PC-9 (cell line): ENCODE measurements around the gene PTPRR. TPM values are rescaled to one million over a fixed set of nuclear protein-coding genes. Genes with fewer than 3 reads are reported as not detected.

Experiments
- BruUV-seq: library from RNA; stranded (reverse); fragments of 400-500 nt; replicated peaks from 2 replicates; lab custom pipeline; 2021; lab: Mats Ljungman, UMichigan
- CTCF ChIA-PET: fragments of 300-600 bp; sonication (Branson Sonifier 250); formaldehyde crosslinking; loops from one replicate; lab custom pipeline; 2022; ENCODE audit warnings: antibody characterized with exemption; lab: Charles Lee
- POLR2A ChIA-PET: fragments of 300-600 bp; sonication (Branson Sonifier 250); formaldehyde crosslinking; loops from one replicate; lab custom pipeline; 2022; ENCODE audit warnings: antibody characterized with exemption; ENCODE audit not compliant: unreplicated experiment; lab: Charles Lee
- DNase-seq, 2 experiments: peaks; one replicate each; pipeline versions ENCODE4 v3.0.0 to v3.0.0-alpha.2; 2015 to 2022; ENCODE audit warnings: mixed read lengths in 1 of 2
- H2AFZ ChIP-seq: fragments of 200-600 bp; sonication (generic); 2 replicates; pipeline ENCODE4 v1.8.1; 2017; ENCODE audit warnings: antibody characterized with exemption
- H3F3A ChIP-seq: fragments of 200-600 bp; sonication (generic); 2 replicates; pipeline ENCODE4 v1.8.1; 2017; ENCODE audit warnings: antibody characterized with exemption, mild to moderate bottlenecking, low read depth; ENCODE audit not compliant: insufficient read depth
- H3K27ac ChIP-seq: fragments of 200-600 bp; sonication (generic); 2 replicates; pipeline ENCODE4 v1.6.1; 2016; ENCODE audit warnings: mixed run types
- H3K27me3 ChIP-seq: fragments of 200-600 bp; sonication (generic); 2 replicates; pipeline ENCODE4 v1.6.1; 2016; ENCODE audit warnings: low read depth, mixed run types; ENCODE audit not compliant: insufficient read depth
- H3K36me3 ChIP-seq: fragments of 200-600 bp; sonication (generic); 2 replicates; pipeline ENCODE4 v1.6.1; 2016; ENCODE audit warnings: low read depth, mixed run types
- H3K4me1 ChIP-seq: fragments of 200-600 bp; sonication (generic); replicated peaks from 2 replicates; pipeline ENCODE4 v1.6.1; 2016; ENCODE audit warnings: mixed run types; ENCODE audit not compliant: insufficient read depth
- H3K4me2 ChIP-seq: fragments of 200-600 bp; sonication (generic); 2 replicates; pipeline ENCODE4 v1.6.1; 2017; ENCODE audit warnings: mixed run types
- H3K4me3 ChIP-seq: fragments of 200-600 bp; sonication (generic); 2 replicates; pipeline ENCODE4 v1.6.1; 2016; ENCODE audit warnings: mixed run types
- H3K79me2 ChIP-seq: fragments of 200-600 bp; sonication (generic); 2 replicates; pipeline ENCODE4 v1.6.1; 2017; ENCODE audit warnings: low read depth, mixed run types
- H3K9me2 ChIP-seq: fragments of 200-600 bp; sonication (generic); 2 replicates; pipeline ENCODE4 v1.8.1; 2017; ENCODE audit warnings: mild to moderate bottlenecking; ENCODE audit not compliant: insufficient read depth
- H3K9me3 ChIP-seq: fragments of 200-600 bp; sonication (generic); 2 replicates; pipeline ENCODE4 v1.8.1; 2016; ENCODE audit warnings: low read depth; ENCODE audit not compliant: insufficient read depth
- H4K20me1 ChIP-seq: fragments of 200-600 bp; sonication (generic); 2 replicates; pipeline ENCODE4 v1.8.1; 2017; ENCODE audit not compliant: insufficient read depth
- CTCF ChIP-seq: fragments of 200-600 bp; sonication (generic); conservative IDR thresholded peaks from 2 replicates; pipeline ENCODE4 v1.6.1; 2017; ENCODE audit warnings: mixed run types, antibody characterized with exemption, mild to moderate bottlenecking, moderate library complexity
- EZH2 ChIP-seq: fragments of 200-600 bp; sonication (generic); IDR thresholded peaks from 2 replicates; pipeline ENCODE4 v1.8.0; 2017; ENCODE audit warnings: antibody characterized with exemption, low read depth
- intact Hi-C: fragments of 100-400 bp; cut with micrococcal nuclease; formaldehyde crosslinking; loops from one replicate; pipeline ENCODE4 v1.10.0; 2022; ENCODE audit not compliant: unreplicated experiment
- total RNA-seq: library from RNA; stranded (reverse); gene quantifications from 2 replicates; pipeline ENCODE4 v1.2.3, GENCODE V29; 2021

The PTPRR gene
- total RNA-seq, 1 experiment from 2014 or later: 12.2 TPM

DNA sequence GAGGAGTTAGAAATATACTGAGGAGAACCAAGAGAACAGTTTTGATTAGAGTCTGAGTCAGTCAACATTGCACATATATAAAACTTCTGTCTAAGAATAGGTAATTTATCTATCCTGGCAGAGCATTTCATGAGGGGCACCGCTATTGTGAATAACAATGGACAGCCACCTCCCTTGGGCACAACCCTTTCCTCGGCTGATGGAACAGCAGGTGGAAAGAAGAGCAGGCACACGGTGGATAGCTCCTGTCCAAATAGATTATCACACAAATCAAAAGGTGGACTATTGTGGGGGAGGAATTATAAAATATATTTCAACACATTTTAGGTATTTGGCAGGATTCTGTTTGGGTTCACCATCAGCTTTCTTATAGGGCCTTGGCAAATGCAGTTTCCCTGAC lies 199.3 kb downstream of the PTPRR start:
- no peak overlapping the region for H3K27ac ChIP-seq
- no peaks in the 10 kb centered on the region for H3K9me3 ChIP-seq
- ChIA-PET CTCF (no interaction called here), POLR2A (no interaction called here)
- H3K27me3 ChIP-seq: no peaks in the 10 kb centered on the region
- intact Hi-C loops: no loop called here
- H4K20me1 ChIP-seq: no peaks in the 10 kb centered on the region
- no peaks in the 10 kb centered on the region for H3F3A ChIP-seq
- no peaks in the 10 kb centered on the region for H3K9me2 ChIP-seq
- no peak for TF ChIP-seq CTCF
- TF ChIP-seq EZH2: no peak
- no TSS peak for BruUV-seq
- no peak for DNase-seq
- no peaks in the 10 kb centered on the region for H3K4me1 ChIP-seq
- H3K36me3 ChIP-seq: no peaks in the 10 kb centered on the region
- H3K79me2 ChIP-seq: no peaks in the 10 kb centered on the region
- no peak overlapping the region for H2AFZ ChIP-seq
- H3K4me2 ChIP-seq: no peak overlapping the region
- H3K4me3 ChIP-seq: no peak overlapping the region

DNA sequence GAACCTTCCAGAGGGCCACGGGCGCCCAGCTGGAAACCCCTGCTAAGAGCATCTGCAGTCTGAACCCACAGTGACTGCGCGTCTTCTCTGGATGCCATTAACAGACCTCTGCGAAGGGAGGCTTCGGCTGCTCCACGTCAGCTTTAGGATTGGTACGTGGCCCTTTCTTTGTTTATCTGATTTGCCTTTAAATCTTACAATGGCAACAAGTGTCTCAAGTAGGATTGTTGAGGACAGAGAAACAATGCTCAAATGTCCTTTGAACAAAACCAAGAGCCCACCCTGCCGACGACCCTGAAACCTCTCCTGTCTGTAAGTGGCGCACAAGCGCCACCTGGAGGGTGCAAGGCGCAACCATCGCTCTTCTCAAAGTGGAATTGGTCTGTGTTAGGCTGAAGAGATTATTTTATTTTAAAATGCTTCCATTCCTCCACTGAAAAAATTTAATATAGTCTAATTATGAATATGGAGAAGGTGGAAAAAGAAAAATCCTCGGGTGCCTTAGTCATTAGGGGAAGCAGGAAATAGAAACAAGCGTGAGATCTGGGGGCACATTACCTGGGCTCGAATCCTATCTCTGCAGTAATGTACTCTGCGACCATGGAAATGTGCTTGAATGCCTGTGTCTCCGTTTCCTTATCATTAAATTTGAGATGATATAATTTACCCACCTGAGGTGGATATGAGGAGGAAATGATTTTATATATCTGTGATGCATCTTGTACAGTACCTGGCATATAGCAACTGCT lies 200.7 kb downstream of the PTPRR start:
- POLR2A ChIA-PET: no interaction called here
- H3K9me2 ChIP-seq: no peaks in the 10 kb centered on the region
- H3F3A ChIP-seq: no peaks in the 10 kb centered on the region
- BruUV-seq: no TSS peak
- peak; percentile 94 for TF ChIP-seq CTCF
- TF ChIP-seq EZH2: no peak
- H3K4me1 ChIP-seq: no peaks in the 10 kb centered on the region
- H3K27me3 ChIP-seq: no peaks in the 10 kb centered on the region
- peak overlapping the region; percentile 40; the same call in 1 of the 2 replicates for H3K4me2 ChIP-seq
- intact Hi-C loops: loop anchor here (1.0 kb wide), 1 partner anchor 130 kb away; no protein-coding TSS in a partner anchor
- H3K36me3 ChIP-seq: no peaks in the 10 kb centered on the region
- H4K20me1 ChIP-seq: no peaks in the 10 kb centered on the region
- no peak overlapping the region for H3K27ac ChIP-seq
- CTCF ChIA-PET: no interaction called here
- no peak overlapping the region for H3K4me3 ChIP-seq
- H2AFZ ChIP-seq: no peak overlapping the region
- H3K79me2 ChIP-seq: no peaks in the 10 kb centered on the region
- H3K9me3 ChIP-seq: no peaks in the 10 kb centered on the region
- no peak for DNase-seq

- TF ChIP-seq EZH2: no peak
- TF ChIP-seq CTCF: no peak
- Histone ChIP-seq H3K36me3 (no peaks in the 10 kb centered on the region), H3K27ac (no peak overlapping the region), H3K4me2 (no peak overlapping the region), H3K79me2 (no peaks in the 10 kb centered on the region), H3K27me3 (no peaks in the 10 kb centered on the region), H3K4me1 (no peaks in the 10 kb centered on the region), H3K9me2 (no peaks in the 10 kb centered on the region), H3F3A (no peaks in the 10 kb centered on the region), H4K20me1 (no peaks in the 10 kb centered on the region), H2AFZ (no peak overlapping the region; the same call in 1 of the 2 replicates), H3K4me3 (no peak overlapping the region), H3K9me3 (no peaks in the 10 kb centered on the region)
- POLR2A ChIA-PET: no interaction called here
- DNase-seq: no peak
- CTCF ChIA-PET: no interaction called here
- no TSS peak for BruUV-seq
- intact Hi-C loops: loop anchor here (1.0 kb wide), 1 partner anchor 129 kb away; no protein-coding TSS in a partner anchor
Measured at GRCh38 chr12:70719071-70719470, 201.5 kb downstream of the PTPRR start.
